GM19240 (cell line): ENCODE results near the gene NOP9.

Experiments used
- DNase-seq: peaks from one replicate; pipeline ENCODE4 v3.0.0; 2011; ENCODE audit warnings: low spot score; ENCODE audit not compliant: insufficient read length

NOP9 gene

GRCh38 chr14:24263848-24264247, 35.8 kb upstream of the NOP9 start:
- DNase-seq = no peak

GRCh38 chr14:24264298-24264697, 35.4 kb upstream of the NOP9 start:
- DNase-seq = no peak

- DNase-seq = no peak
Observed at GRCh38 chr14:24266344-24267244, 33.1 kb upstream of the NOP9 start.

- no peak for DNase-seq
Observed at GRCh38 chr14:24267516-24267915, 32.1 kb upstream of the NOP9 start.

GRCh38 chr14:24268225-24268624, 31.4 kb upstream of the NOP9 start:
- no peak for DNase-seq

- no peak for DNase-seq
Observed at GRCh38 chr14:24269368-24269767, 30.3 kb upstream of the NOP9 start.

GRCh38 chr14:24269910-24270536, 29.6 kb upstream of the NOP9 start:
- DNase-seq = no peak

- no peak for DNase-seq
Observed at GRCh38 chr14:24270537-24271133, 29.0 kb upstream of the NOP9 start.

GRCh38 chr14:24271134-24271833, 28.4 kb upstream of the NOP9 start, which contains the start of gene RABGGTA:
Gene RABGGTA (minus strand): TSS chr14:24271597. CDS start chr14:24271115, 482 bp downstream.
- DNase-seq = peak; percentile 93

GRCh38 chr14:24271834-24272263, 27.8 kb upstream of the NOP9 start:
- DNase-seq = no peak

GRCh38 chr14:24272467-24272866, 27.2 kb upstream of the NOP9 start:
- DNase-seq = no peak

GRCh38 chr14:24273422-24273998, 26.1 kb upstream of the NOP9 start:
- no peak for DNase-seq

GRCh38 chr14:24274101-24274543, 25.5 kb upstream of the NOP9 start:
- DNase-seq = peak; percentile 64

GRCh38 chr14:24277071-24277470, 22.6 kb upstream of the NOP9 start:
- no peak for DNase-seq

- DNase-seq = no peak
Observed at GRCh38 chr14:24277606-24278321, 21.9 kb upstream of the NOP9 start.

- no peak for DNase-seq
Observed at GRCh38 chr14:24278424-24278823, 21.2 kb upstream of the NOP9 start.

- DNase-seq = no peak
Observed at GRCh38 chr14:24279301-24280186, 20.1 kb upstream of the NOP9 start.

- no peak for DNase-seq
Observed at GRCh38 chr14:24280797-24281460, 18.7 kb upstream of the NOP9 start.

- DNase-seq = no peak
Observed at GRCh38 chr14:24281636-24282035, 18.0 kb upstream of the NOP9 start.
